Mesendoderm (in vitro differentiated cells): ENCODE measurements around the gene ZNF423.

Experiments used
- DNase-seq: peaks from one replicate; pipeline ENCODE4 v3.0.0; 2013
- H2AK5ac ChIP-seq: 2 replicates; pipeline ENCODE4 v1.6.1; 2013; ENCODE audit warnings: low read length, inconsistent platforms
- H2BK120ac ChIP-seq: 2 replicates; pipeline ENCODE4 v1.6.1; 2013; ENCODE audit warnings: low read depth, mild to moderate bottlenecking, low read length, moderate library complexity, mixed read lengths
- H2BK15ac ChIP-seq: replicated peaks from 2 replicates; pipeline ENCODE4 v1.6.1; 2013; ENCODE audit warnings: low read depth, mild to moderate bottlenecking, moderate library complexity
- H2BK5ac ChIP-seq: 2 replicates; pipeline ENCODE4 v1.6.1; 2013; ENCODE audit warnings: low read length, inconsistent platforms
- H3K18ac ChIP-seq: 2 replicates; pipeline ENCODE4 v1.6.1; 2013; ENCODE audit warnings: mild to moderate bottlenecking, low read length, mixed read lengths
- H3K23ac ChIP-seq: one replicate; pipeline ENCODE4 v1.6.1; 2013; ENCODE audit warnings: low read length
- H3K27ac ChIP-seq: 2 replicates; pipeline ENCODE4 v1.5.1; 2013; ENCODE audit warnings: low read depth, mild to moderate bottlenecking, inconsistent platforms, low read length, moderate library complexity
- H3K27me3 ChIP-seq: 2 replicates; pipeline ENCODE4 v1.6.1; 2013; ENCODE audit warnings: low read length, control low read depth, mild to moderate bottlenecking, inconsistent platforms; ENCODE audit not compliant: insufficient read depth, poor library complexity
- H3K36me3 ChIP-seq: 2 replicates; pipeline ENCODE4 v1.6.1; 2013; ENCODE audit warnings: low read length, inconsistent platforms; ENCODE audit not compliant: control insufficient read depth, insufficient read depth
- H3K4ac ChIP-seq: one replicate; pipeline ENCODE4 v1.6.1; 2013; ENCODE audit warnings: low read depth, mild to moderate bottlenecking, low read length, moderate library complexity
- H3K4me1 ChIP-seq: 2 replicates; pipeline ENCODE4 v1.6.1; 2013; ENCODE audit warnings: low read depth, low read length, inconsistent platforms; ENCODE audit not compliant: control insufficient read depth
- H3K4me2 ChIP-seq: 2 replicates; pipeline ENCODE4 v1.6.1; 2013; ENCODE audit warnings: low read length
- H3K4me3 ChIP-seq: 2 replicates; pipeline ENCODE4 v1.5.1; 2013; ENCODE audit warnings: mild to moderate bottlenecking, low read length
- H3K56ac ChIP-seq: one replicate; pipeline ENCODE4 v1.6.1; 2013; ENCODE audit warnings: low read length
- H3K79me1 ChIP-seq: 2 replicates; pipeline ENCODE4 v1.6.1; 2013; ENCODE audit warnings: low read length, inconsistent platforms
- H3K79me2 ChIP-seq: 2 replicates; pipeline ENCODE4 v1.6.1; 2013; ENCODE audit warnings: mild to moderate bottlenecking, low read length; ENCODE audit not compliant: control insufficient read depth, insufficient read depth
- H3K9ac ChIP-seq: 2 replicates; pipeline ENCODE4 v1.6.1; 2013; ENCODE audit warnings: low read length, inconsistent platforms
- H4K5ac ChIP-seq: one replicate; pipeline ENCODE4 v1.6.1; 2013; ENCODE audit warnings: low read length
- H4K8ac ChIP-seq: one replicate; pipeline ENCODE4 v1.6.1; 2013; ENCODE audit warnings: low read depth, mild to moderate bottlenecking, control low read depth, low read length, moderate library complexity
- WGBS: extraction: QIAGEN DNeasy Blood & Tissue Kit; methylation state at CpG from one replicate; pipeline ENCODE4 v1.1.7; 2013; ENCODE audit warnings: low lambda C conversion rate, missing lambda C conversion rate; ENCODE audit not compliant: insufficient coverage; ENCODE audit errors: extremely low coverage; 5-methylcytosine and 5-hydroxymethylcytosine counted together

The ZNF423 gene

GRCh38 chr16:49547448-49547847, 308.5 kb downstream of the ZNF423 start:
- Histone ChIP-seq H3K56ac (no peak overlapping the region), H3K4me3 (no peak overlapping the region), H2BK5ac (no peak overlapping the region), H3K27ac (no peak overlapping the region), H3K79me1 (peaks cover 1% of the 10 kb centered on the region), H4K5ac (no peak overlapping the region), H3K79me2 (no peaks in the 10 kb centered on the region), H2BK15ac (no peak overlapping the region), H3K23ac (no peak overlapping the region), H2AK5ac (no peak overlapping the region), H4K8ac (no peak overlapping the region), H3K36me3 (no peaks in the 10 kb centered on the region), H3K4me1 (peaks cover 15% of the 10 kb centered on the region), H3K4ac (no peak overlapping the region), H3K18ac (no peak overlapping the region), H3K9ac (no peak overlapping the region), H2BK120ac (no peak overlapping the region), H3K27me3 (no peaks in the 10 kb centered on the region), H3K4me2 (no peak overlapping the region)
- DNase-seq, result no peak
- no CpG with 5 or more reads among the region's 9 CpGs for WGBS

- no peak overlapping the region for H4K8ac ChIP-seq
- H3K79me1 ChIP-seq, result peaks cover 1% of the 10 kb centered on the region
- no peak overlapping the region for H3K23ac ChIP-seq
- H2AK5ac ChIP-seq, result no peak overlapping the region
- no peak overlapping the region for H2BK15ac ChIP-seq
- H3K18ac ChIP-seq, result no peak overlapping the region
- no peak overlapping the region for H3K4ac ChIP-seq
- no peak overlapping the region for H3K9ac ChIP-seq
- no peaks in the 10 kb centered on the region for H3K79me2 ChIP-seq
- no peaks in the 10 kb centered on the region for H3K27me3 ChIP-seq
- H3K36me3 ChIP-seq, result no peaks in the 10 kb centered on the region
- no CpG with 5 or more reads among the region's 1 CpG for WGBS
- H4K5ac ChIP-seq, result no peak overlapping the region
- H3K27ac ChIP-seq, result no peak overlapping the region
- no peak overlapping the region for H3K4me3 ChIP-seq
- no peak overlapping the region for H3K4me2 ChIP-seq
- no peak for DNase-seq
- H2BK5ac ChIP-seq, result no peak overlapping the region
- no peak overlapping the region for H2BK120ac ChIP-seq
- H3K4me1 ChIP-seq, result peaks cover 15% of the 10 kb centered on the region
- no peak overlapping the region for H3K56ac ChIP-seq
These were observed 309.2 kb downstream of the ZNF423 start for GRCh38 chr16:49546735-49547134.

GRCh38 chr16:49545741-49546448, 310.0 kb downstream of the ZNF423 start:
- no peak overlapping the region for H3K27ac ChIP-seq
- no peaks in the 10 kb centered on the region for H3K79me2 ChIP-seq

GRCh38 chr16:49545243-49545642, 310.7 kb downstream of the ZNF423 start:
- H3K4me1 ChIP-seq, result peaks cover 15% of the 10 kb centered on the region

More at GRCh38 chr16:49545741-49546448, 310.0 kb downstream of the ZNF423 start:
- H3K23ac ChIP-seq, result no peak overlapping the region
- H2BK5ac ChIP-seq, result no peak overlapping the region
- no peak overlapping the region for H3K18ac ChIP-seq
- no peak overlapping the region for H2BK120ac ChIP-seq
- no peaks in the 10 kb centered on the region for H3K27me3 ChIP-seq
- no peak overlapping the region for H3K4me2 ChIP-seq
- no peak overlapping the region for H3K4me3 ChIP-seq
- no peaks in the 10 kb centered on the region for H3K36me3 ChIP-seq
- H4K5ac ChIP-seq, result no peak overlapping the region
- H2AK5ac ChIP-seq, result no peak overlapping the region
- H3K9ac ChIP-seq, result no peak overlapping the region
- H3K4ac ChIP-seq, result no peak overlapping the region
- no CpG with 5 or more reads among the region's 6 CpGs for WGBS
- DNase-seq, result no peak
- no peak overlapping the region for H2BK15ac ChIP-seq
- H3K4me1 ChIP-seq, result peaks cover 15% of the 10 kb centered on the region
- H3K56ac ChIP-seq, result no peak overlapping the region
- no peak overlapping the region for H4K8ac ChIP-seq
- H3K79me1 ChIP-seq, result peaks cover 1% of the 10 kb centered on the region

DNA sequence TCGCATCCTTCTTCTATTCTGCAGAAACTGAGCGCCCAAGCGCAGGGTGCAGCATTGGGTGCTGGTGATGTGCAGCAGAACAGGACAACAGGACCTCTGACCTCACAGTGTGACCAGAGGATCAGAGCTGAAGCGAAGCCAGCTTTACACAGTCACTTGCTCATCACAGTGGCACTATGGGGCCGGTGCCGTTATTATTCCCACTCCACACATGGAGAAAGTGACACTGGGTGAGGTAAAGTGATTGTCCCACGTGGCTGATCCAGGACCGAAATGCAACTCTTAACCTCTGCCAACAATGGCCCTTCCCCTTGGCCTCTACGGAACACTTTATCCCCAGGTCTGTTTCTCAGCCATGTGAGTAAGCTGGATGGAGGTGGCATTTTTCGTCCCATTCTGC, 311.1 kb downstream of the ZNF423 start:
- no peak overlapping the region for H3K4me2 ChIP-seq
- peaks cover 1% of the 10 kb centered on the region for H3K79me1 ChIP-seq
- H2BK120ac ChIP-seq, result no peak overlapping the region

More at GRCh38 chr16:49545243-49545642, 310.7 kb downstream of the ZNF423 start:
- Histone ChIP-seq H3K79me1 (peaks cover 1% of the 10 kb centered on the region), H3K36me3 (no peaks in the 10 kb centered on the region), H3K9ac (no peak overlapping the region), H3K27me3 (no peaks in the 10 kb centered on the region), H3K56ac (no peak overlapping the region), H3K4me2 (no peak overlapping the region), H3K79me2 (no peaks in the 10 kb centered on the region), H4K5ac (no peak overlapping the region), H3K18ac (no peak overlapping the region), H2AK5ac (no peak overlapping the region), H3K4me3 (no peak overlapping the region), H4K8ac (no peak overlapping the region), H3K23ac (no peak overlapping the region), H2BK5ac (no peak overlapping the region), H2BK120ac (no peak overlapping the region), H2BK15ac (no peak overlapping the region), H3K27ac (no peak overlapping the region), H3K4ac (no peak overlapping the region)
- WGBS, result no CpG with 5 or more reads among the region's 4 CpGs
- DNase-seq, result no peak

GRCh38 chr16:49543631-49543946, 312.3 kb downstream of the ZNF423 start:
- Histone ChIP-seq H4K8ac (no peak overlapping the region), H3K4me1 (peaks cover 5% of the 10 kb centered on the region), H2AK5ac (no peak overlapping the region), H3K56ac (no peak overlapping the region), H3K79me2 (no peaks in the 10 kb centered on the region), H3K18ac (no peak overlapping the region), H2BK120ac (no peak overlapping the region), H3K4me2 (no peak overlapping the region), H3K36me3 (no peaks in the 10 kb centered on the region), H3K4me3 (no peak overlapping the region), H4K5ac (no peak overlapping the region), H3K27ac (no peak overlapping the region), H2BK15ac (no peak overlapping the region), H2BK5ac (no peak overlapping the region), H3K23ac (no peak overlapping the region), H3K4ac (no peak overlapping the region), H3K9ac (no peak overlapping the region), H3K79me1 (peaks cover under 1% of the 10 kb centered on the region), H3K27me3 (no peaks in the 10 kb centered on the region)
- DNase-seq, result no peak
- WGBS, result no CpG with 5 or more reads among the region's 15 CpGs

More for the DNA sequence above, 311.1 kb downstream of the ZNF423 start:
- no peak overlapping the region for H2AK5ac ChIP-seq
- no peaks in the 10 kb centered on the region for H3K27me3 ChIP-seq
- no CpG with 5 or more reads among the region's 10 CpGs for whole genome bisulfite sequencing
- no peak overlapping the region for H3K56ac ChIP-seq
- peaks cover 15% of the 10 kb centered on the region for H3K4me1 ChIP-seq
- no peak overlapping the region for H3K18ac ChIP-seq
- no peak overlapping the region for H3K4me3 ChIP-seq
- H2BK5ac ChIP-seq, result no peak overlapping the region
- no peak overlapping the region for H2BK15ac ChIP-seq
- no peak overlapping the region for H3K9ac ChIP-seq
- DNase-seq, result no peak
- no peak overlapping the region for H3K4ac ChIP-seq
- H4K5ac ChIP-seq, result no peak overlapping the region
- H3K23ac ChIP-seq, result no peak overlapping the region
- H3K79me2 ChIP-seq, result no peaks in the 10 kb centered on the region
- no peak overlapping the region for H4K8ac ChIP-seq
- H3K27ac ChIP-seq, result no peak overlapping the region
- no peaks in the 10 kb centered on the region for H3K36me3 ChIP-seq
